ENCODE measurements around the gene SMAD6. TPM values are rescaled to one million over a fixed set of nuclear protein-coding genes. Genes with fewer than 3 reads are reported as not detected.

The SMAD6 gene
- total RNA-seq, 3 donors from 2014 or later (not counting 1 experiment from before 2014, with no cell fraction given) = 0.07 to 0.38 (median 0.09) TPM

DNA sequence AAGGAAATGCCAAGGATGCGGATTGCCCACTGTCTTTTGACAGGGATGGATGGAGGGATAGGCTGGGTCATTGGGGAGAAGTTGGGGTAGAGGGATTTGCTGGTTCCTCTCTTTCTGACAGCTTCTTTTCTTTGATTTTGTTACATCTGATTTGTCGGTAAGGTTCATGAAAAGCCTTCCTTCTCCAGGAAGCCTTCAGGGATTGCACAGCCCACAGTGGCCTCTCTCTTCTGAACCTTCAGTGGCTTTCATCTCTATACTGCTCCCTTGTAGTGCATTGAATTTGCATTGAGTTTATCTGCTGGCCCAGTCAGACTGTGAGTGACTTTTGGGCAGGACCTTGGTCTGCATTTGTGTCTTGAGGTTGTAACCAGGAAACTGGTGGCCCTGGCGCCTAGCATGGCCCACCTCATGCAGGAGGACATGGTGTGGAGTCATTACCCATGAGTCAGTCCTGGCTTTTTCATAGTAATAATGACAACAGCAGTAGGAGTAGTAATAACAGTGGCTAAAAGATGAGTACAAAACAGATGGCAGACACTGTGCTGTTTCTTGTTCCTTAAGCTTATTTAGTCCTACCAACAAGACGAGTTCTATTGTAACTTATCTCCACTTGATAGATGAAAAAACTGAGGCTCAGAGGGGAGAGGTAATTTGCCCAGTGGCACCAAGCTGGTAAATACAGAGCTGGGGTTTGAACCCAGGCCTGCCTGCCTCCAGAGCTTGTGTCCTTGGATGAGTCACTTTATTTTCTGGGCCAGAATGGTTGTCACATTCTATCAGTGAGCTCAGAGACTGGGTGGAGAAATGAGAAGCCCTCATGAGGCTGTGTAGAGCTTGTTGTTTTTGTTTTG, 28.4 kb downstream of the SMAD6 start:
- H3K4me3 Mint-ChIP-seq = no peak overlapping the region
- H3K9me3 Mint-ChIP-seq = no peaks in the 10 kb centered on the region
- DNase-seq (no peak), ATAC-seq (no peak)
- Histone ChIP-seq H3K4me3 (ENCODE audit: low read length) (no peak overlapping the region), H3K4me1 (ENCODE audit: control insufficient read depth, insufficient read depth, low read length) (no peaks in the 10 kb centered on the region), H3K27ac (ENCODE audit: low read length) (no peak overlapping the region), H3K9me3 (ENCODE audit: control insufficient read depth, insufficient read depth, low read length) (no peaks in the 10 kb centered on the region), H3K36me3 (ENCODE audit: control insufficient read depth, insufficient read depth, low read length) (no peaks in the 10 kb centered on the region), H3K27me3 (ENCODE audit: control insufficient read depth, insufficient read depth, low read length) (no peaks in the 10 kb centered on the region)
- no peaks in the 10 kb centered on the region for H3K36me3 Mint-ChIP-seq
- no peaks in the 10 kb centered on the region for H3K4me1 Mint-ChIP-seq
- intact Hi-C loops (cut with micrococcal nuclease) = no loop called here
- TF ChIP-seq, protein P1, sequence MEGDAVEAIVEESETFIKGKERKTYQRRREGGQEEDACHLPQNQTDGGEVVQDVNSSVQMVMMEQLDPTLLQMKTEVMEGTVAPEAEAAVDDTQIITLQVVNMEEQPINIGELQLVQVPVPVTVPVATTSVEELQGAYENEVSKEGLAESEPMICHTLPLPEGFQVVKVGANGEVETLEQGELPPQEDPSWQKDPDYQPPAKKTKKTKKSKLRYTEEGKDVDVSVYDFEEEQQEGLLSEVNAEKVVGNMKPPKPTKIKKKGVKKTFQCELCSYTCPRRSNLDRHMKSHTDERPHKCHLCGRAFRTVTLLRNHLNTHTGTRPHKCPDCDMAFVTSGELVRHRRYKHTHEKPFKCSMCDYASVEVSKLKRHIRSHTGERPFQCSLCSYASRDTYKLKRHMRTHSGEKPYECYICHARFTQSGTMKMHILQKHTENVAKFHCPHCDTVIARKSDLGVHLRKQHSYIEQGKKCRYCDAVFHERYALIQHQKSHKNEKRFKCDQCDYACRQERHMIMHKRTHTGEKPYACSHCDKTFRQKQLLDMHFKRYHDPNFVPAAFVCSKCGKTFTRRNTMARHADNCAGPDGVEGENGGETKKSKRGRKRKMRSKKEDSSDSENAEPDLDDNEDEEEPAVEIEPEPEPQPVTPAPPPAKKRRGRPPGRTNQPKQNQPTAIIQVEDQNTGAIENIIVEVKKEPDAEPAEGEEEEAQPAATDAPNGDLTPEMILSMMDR (IDR thresholded peaks at IDR 0.05) = no peak
- peaks cover 0 to 3% of the 10 kb centered on the region in 2 donors for H3K27me3 Mint-ChIP-seq (ENCODE audit: low read depth in 2 of 2)
- WGBS (ENCODE audit: insufficient coverage) = 82% methylated on average over 3 of the region's 4 CpGs
- no peak overlapping the region for H3K27ac Mint-ChIP-seq

DNA sequence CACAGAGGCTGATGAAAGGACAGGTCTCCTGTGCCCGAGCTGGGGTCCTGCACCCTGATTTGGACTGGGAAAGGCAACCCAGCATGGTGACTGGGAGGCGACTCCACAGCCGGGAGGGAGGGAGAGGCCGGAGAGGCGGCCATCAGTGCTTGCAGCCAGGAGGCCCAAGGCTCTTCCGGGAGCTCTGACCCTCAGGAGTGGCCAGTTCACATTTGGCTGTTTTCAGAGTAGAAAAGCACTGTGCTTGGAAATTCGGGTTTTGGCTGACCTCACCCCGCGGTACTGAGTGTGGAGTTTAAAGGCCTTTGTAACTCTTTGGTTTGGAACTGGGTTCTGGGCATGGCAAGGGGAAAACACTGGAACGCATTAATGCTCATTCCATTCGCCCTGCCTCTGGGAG, 31.9 kb downstream of the SMAD6 start:
- Mint-ChIP-seq H3K27ac (no peak overlapping the region), H3K27me3 (ENCODE audit: low read depth in 2 of 2) (peaks cover 0 to 3% of the 10 kb centered on the region in 2 donors), H3K9me3 (no peaks in the 10 kb centered on the region), H3K36me3 (no peaks in the 10 kb centered on the region), H3K4me3 (no peak overlapping the region), H3K4me1 (no peaks in the 10 kb centered on the region)
- intact Hi-C loops (cut with micrococcal nuclease) = no loop called here
- no peaks in the 10 kb centered on the region for H3K9me3 ChIP-seq (ENCODE audit: control insufficient read depth, insufficient read depth, low read length)
- H3K27ac ChIP-seq (ENCODE audit: low read length) = no peak overlapping the region
- no peaks in the 10 kb centered on the region for H3K36me3 ChIP-seq (ENCODE audit: control insufficient read depth, insufficient read depth, low read length)
- H3K4me1 ChIP-seq (ENCODE audit: control insufficient read depth, insufficient read depth, low read length) = no peaks in the 10 kb centered on the region
- no peak overlapping the region for H3K4me3 ChIP-seq (ENCODE audit: low read length)
- H3K27me3 ChIP-seq (ENCODE audit: control insufficient read depth, insufficient read depth, low read length) = no peaks in the 10 kb centered on the region
- TF ChIP-seq, protein P1 (IDR thresholded peaks at IDR 0.05) = no peak
- 89% methylated on average over 11 of the region's 11 CpGs for WGBS (ENCODE audit: insufficient coverage)
- ATAC-seq = no peak
- DNase-seq = no peak

DNA sequence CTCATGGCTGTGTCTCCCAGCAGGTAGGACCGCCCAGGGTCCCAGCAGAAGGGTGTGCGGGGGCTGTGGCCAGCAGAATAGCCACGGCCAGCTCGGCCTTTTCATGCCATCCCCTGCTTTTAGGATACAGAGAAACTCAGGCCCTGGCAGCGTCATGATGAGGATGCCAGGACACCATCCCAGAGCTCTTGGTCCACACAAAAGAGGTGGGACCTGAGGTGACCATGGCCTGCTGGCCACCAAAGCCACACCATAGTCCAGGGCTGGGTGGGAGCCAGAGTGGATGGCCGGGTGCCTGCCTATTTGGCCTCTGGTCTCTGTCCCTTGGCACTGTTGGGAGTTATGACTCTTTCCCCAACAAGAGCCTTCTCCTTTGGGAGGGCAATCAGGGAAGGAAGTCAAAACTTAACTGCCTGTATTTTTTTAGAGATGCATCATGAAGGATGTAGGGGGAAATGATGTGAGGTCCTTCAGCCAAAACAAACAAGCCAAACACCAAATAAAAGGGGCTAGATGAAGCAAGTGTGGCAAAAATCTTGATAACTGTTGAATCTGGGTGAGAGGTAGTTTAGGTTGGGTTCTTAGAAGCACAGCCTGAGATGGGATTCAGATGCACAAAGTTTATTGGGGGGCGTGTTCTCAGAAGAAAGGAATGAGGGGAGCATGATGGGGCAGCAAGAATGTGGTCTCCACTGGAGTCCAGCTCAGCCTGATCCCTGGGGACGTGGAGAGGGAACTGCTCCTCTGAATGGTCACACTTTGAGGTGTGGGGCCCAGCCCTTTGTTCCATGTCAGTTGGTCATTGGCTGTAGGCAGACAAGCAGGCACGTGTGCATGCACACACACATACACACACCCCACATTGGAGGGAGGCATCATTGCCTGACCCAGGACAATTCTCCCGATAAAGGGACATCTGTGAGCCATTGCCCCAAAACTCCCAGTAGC, 33.2 kb downstream of the SMAD6 start:
- Histone ChIP-seq H3K9me3 (ENCODE audit: control insufficient read depth, insufficient read depth, low read length) (no peaks in the 10 kb centered on the region), H3K4me1 (ENCODE audit: control insufficient read depth, insufficient read depth, low read length) (no peaks in the 10 kb centered on the region), H3K4me3 (ENCODE audit: low read length) (no peak overlapping the region), H3K27ac (ENCODE audit: low read length) (no peak overlapping the region), H3K36me3 (ENCODE audit: control insufficient read depth, insufficient read depth, low read length) (no peaks in the 10 kb centered on the region), H3K27me3 (ENCODE audit: control insufficient read depth, insufficient read depth, low read length) (no peaks in the 10 kb centered on the region)
- H3K27me3 Mint-ChIP-seq (ENCODE audit: low read depth in 2 of 2) = peaks cover 0 to 3% of the 10 kb centered on the region in 2 donors
- H3K4me3 Mint-ChIP-seq = no peak overlapping the region
- no peak for ATAC-seq
- no peaks in the 10 kb centered on the region for H3K36me3 Mint-ChIP-seq
- no peaks in the 10 kb centered on the region for H3K9me3 Mint-ChIP-seq
- H3K27ac Mint-ChIP-seq = no peak overlapping the region
- DNase-seq = no peak
- H3K4me1 Mint-ChIP-seq = no peaks in the 10 kb centered on the region
- WGBS (ENCODE audit: insufficient coverage) = 77% methylated on average over 10 of the region's 10 CpGs
- TF ChIP-seq, protein P1 (IDR thresholded peaks at IDR 0.05) = no peak
- intact Hi-C loops (cut with micrococcal nuclease) = no loop called here

Measured in natural killer cell (primary cell).